ENCODE results near the gene KCNH2.

GRCh38 chr7:150961510-150962289, 16.4 kb downstream of the KCNH2 start:
- TF ChIP-seq EZH2 (IDR thresholded peaks at IDR 0.05; ENCODE audit: borderline replicate concordance) (no peak), CTCF (IDR thresholded peaks at IDR 0.05; ENCODE audit: poor library complexity) (no peak), EZH2phosphoT487 (IDR thresholded peaks at IDR 0.05; ENCODE audit: low read depth, severe bottlenecking, unreplicated experiment) (no peak)

Measured in hepatocyte (in vitro differentiated cells).